ENCODE measurements around the gene VILL.
"Not testable (repeated sequence)": the region's sequence is repeated elsewhere in the genome, so short reads cannot be mapped to it uniquely, and the experiment has no call there.

VILL gene

DNA sequence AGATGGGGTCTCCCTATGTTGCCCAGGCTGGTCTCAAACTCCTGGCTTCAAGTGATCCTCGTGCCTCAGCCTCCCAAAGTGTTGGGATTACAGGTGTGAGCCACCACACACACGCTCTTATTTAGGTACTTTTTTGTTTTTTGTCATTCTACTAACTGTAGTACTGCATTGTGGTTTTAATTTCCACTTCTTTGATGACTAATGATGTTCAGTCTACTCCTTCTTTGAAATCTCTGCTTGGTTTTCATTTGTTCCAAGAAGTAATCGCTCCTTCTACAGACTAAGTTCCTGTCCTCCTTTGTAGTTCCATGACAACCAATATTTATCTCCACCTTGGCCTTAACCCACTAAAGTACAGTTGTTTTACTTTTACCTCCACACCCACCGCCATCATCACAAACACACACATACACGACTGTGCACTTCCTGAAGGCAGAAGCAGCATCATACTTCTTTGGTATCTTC lies 47.9 kb downstream of the VILL start:
- H3K4me1 Mint-ChIP-seq, result peaks cover 34% of the 10 kb centered on the region
- peak overlapping the region; percentile 89 to 95 for H3K27ac Mint-ChIP-seq
- ATAC-seq, result peak; percentile 71

DNA sequence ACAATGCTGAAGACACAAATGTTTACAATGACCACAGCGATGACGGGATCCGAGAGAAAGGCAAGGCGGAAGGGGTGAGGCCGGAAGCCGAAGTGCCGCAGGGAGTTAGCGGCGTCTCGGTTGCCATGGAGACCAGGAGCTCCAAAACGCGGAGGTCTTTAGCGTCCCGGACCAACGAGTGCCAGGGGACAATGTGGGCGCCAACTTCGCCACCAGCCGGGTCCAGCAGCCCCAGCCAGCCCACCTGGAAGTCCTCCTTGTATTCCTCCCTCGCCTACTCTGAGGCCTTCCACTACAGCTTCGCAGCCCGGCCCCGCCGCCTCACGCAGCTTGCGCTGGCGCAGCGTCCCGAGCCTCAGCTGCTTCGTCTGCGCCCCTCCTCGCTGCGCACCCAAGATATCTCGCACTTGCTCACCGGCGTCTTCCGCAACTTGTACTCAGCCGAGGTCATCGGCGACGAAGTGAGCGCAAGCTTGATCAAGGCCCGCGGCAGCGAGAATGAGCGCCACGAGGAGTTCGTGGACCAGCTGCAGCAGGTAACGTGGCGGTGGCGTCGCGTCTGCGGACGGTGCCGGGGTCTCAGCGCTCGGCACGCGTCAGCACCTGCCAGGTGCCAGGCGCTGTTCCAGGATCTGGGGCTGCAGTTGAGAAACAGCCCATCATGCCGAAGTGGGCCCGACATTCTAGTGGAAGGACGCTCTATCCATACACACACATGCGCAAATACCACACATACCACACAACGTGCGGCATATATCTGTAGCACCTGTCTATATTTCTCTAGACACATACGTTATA lies 48.7 kb downstream of the VILL start, which contains the start of gene DLEC1:
Gene DLEC1 (plus strand): TSS at position 108 of the 798 bp plus-strand sequence. CDS start 18 bp downstream, at position 126.
- DNase-seq (peak; percentile 77 to 89), ATAC-seq (peak; percentile 88)
- Mint-ChIP-seq H3K27ac (peak within 1 kb of the TSS; percentile 89 to 95), H3K9me3 (peaks cover 12 to 15% of the 10 kb centered on the region in 2 donors), H3K4me3 (peak within 1 kb of the TSS; percentile 58 to 64), H3K27me3 (peaks cover 7% of the 10 kb centered on the region), H3K4me1 (peaks cover 34% of the 10 kb centered on the region)

More for the DNA sequence above, 47.9 kb downstream of the VILL start:
- H3K27me3 Mint-ChIP-seq, result peaks cover 11% of the 10 kb centered on the region
- peak overlapping the region; percentile 58 to 64 for H3K4me3 Mint-ChIP-seq
- DNase-seq, result peak in 1 of 2 donors; percentile 41
- H3K9me3 Mint-ChIP-seq, result peaks cover 12 to 15% of the 10 kb centered on the region in 2 donors

DNA sequence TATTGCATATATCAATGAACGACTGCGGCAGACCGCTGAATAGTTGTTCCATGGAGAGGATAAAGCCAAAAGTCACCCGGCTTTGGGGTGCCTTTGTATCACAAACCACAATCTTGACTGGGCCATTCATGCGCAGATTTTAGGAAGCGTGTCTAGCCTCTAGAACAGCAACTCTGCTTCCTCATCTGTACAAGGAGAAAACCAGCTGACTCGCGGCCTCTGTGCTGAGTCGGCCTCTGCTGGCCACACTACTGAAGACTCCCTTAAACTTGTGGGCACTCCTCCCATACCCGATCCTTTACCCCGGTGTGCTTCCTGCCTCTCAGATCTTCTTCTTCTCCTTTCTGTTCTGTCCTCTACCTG lies 49.3 kb downstream of the VILL start:
- H3K27ac Mint-ChIP-seq, result no peak overlapping the region
- H3K27me3 Mint-ChIP-seq, result peaks cover 7% of the 10 kb centered on the region
- peaks cover 12 to 15% of the 10 kb centered on the region in 2 donors for H3K9me3 Mint-ChIP-seq
- H3K4me1 Mint-ChIP-seq, result peaks cover 34% of the 10 kb centered on the region
- peak; percentile 44 for ATAC-seq
- peak in 1 of 2 donors; percentile 31 for DNase-seq
- peak overlapping the region; percentile 58 to 64 for H3K4me3 Mint-ChIP-seq

DNA sequence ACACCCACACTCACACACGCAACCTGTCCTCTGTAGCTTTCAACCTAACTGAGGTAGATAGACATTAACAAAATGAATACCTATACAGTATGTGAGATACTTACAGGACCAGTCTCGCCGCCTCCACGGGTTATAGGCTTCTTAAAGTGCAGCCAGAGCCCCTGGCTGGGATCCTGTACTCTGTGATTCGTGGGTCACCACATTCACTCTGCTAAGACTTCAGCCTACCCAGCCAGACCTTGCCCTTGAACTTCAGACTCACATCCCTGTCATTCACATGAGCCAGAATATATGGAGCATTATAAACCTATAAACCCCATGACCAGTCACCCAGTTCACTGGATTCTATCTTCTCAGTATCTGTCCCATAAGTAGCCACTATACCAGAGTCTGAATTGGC lies 49.8 kb downstream of the VILL start:
- H3K9me3 Mint-ChIP-seq, result peaks cover 12 to 15% of the 10 kb centered on the region in 2 donors
- H3K27ac Mint-ChIP-seq, result no peak overlapping the region
- peaks cover 34% of the 10 kb centered on the region for H3K4me1 Mint-ChIP-seq
- H3K27me3 Mint-ChIP-seq, result peaks cover 7% of the 10 kb centered on the region
- H3K4me3 Mint-ChIP-seq, result peak overlapping the region; percentile 58 to 64
- ATAC-seq (no peak), DNase-seq (no peak)

DNA sequence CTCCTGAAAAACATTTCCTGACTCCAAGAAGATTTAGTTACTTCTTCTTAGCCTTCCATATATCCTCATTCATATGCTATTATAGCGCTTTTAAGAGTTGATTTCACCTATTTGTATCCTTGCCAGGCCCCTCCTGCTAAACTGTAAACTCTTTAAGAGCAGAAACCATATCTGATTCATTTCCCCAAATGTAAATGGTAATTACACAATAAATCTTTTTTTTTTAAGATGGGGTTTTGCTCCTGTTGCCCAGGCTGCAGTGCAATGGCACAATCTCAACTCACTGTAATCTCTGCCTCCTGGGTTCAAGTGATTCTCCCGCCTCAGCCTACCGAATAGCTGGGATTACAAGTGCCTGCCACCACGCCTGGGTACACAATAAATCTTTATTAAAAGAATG lies 52.9 kb downstream of the VILL start:
- Mint-ChIP-seq H3K9me3 (peaks cover 4 to 5% of the 10 kb centered on the region in 2 donors), H3K4me3 (no peak overlapping the region), H3K4me1 (peaks cover 21% of the 10 kb centered on the region)

DNA sequence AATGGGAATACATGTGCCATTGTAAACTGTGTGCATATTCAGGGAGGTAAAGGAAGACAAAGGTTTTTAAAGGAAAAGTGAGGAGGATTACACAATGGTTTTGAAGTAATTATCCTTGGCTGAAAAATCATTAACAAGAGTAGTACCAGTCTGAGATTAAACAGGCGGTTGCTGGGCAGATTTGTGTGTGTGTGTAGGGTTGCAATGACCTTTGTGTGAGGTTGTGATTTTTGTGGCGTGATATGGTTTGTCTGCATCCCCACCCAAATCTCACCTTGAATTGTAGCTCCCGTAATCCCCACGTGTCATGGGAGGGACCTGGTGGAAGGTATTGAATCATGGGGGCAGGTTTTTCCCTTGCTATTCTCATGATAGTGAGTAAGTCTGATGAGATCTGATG lies 55.4 kb downstream of the VILL start:
- H3K9me3 Mint-ChIP-seq, result no peaks in the 10 kb centered on the region
- DNase-seq, result no peak
- no peaks in the 10 kb centered on the region for H3K27me3 Mint-ChIP-seq
- H3K4me3 Mint-ChIP-seq, result no peak overlapping the region
- no peak overlapping the region for H3K27ac Mint-ChIP-seq
- no peaks in the 10 kb centered on the region for H3K4me1 Mint-ChIP-seq
- ATAC-seq, result no peak

More for the DNA sequence above, 52.9 kb downstream of the VILL start:
- ATAC-seq (no peak), DNase-seq (no peak)
- H3K27ac Mint-ChIP-seq, result no peak overlapping the region
- H3K27me3 Mint-ChIP-seq, result no peaks in the 10 kb centered on the region

DNA sequence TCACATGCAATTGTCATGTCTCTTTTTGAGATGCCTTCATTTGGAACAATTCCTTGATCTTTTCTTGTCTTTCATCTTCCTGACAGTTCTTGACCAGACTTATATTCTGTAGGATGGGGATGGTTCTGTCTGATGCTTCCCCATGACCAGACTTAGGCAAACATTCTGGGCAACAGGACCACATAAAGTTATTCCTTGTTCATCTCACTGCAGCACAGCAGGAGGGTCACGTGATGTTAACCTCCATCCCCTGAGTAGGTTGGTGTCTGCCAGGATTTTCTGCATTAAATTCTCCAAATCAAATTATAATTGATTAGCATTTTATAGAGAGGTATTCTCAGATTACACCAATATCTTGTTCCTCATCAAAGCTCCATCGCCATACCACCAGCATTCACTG lies 56.2 kb downstream of the VILL start:
- no peak overlapping the region for H3K27ac Mint-ChIP-seq
- H3K27me3 Mint-ChIP-seq, result no peaks in the 10 kb centered on the region
- no peak for DNase-seq
- no peak for ATAC-seq
- H3K9me3 Mint-ChIP-seq, result no peaks in the 10 kb centered on the region
- no peak overlapping the region for H3K4me3 Mint-ChIP-seq
- no peaks in the 10 kb centered on the region for H3K4me1 Mint-ChIP-seq

DNA sequence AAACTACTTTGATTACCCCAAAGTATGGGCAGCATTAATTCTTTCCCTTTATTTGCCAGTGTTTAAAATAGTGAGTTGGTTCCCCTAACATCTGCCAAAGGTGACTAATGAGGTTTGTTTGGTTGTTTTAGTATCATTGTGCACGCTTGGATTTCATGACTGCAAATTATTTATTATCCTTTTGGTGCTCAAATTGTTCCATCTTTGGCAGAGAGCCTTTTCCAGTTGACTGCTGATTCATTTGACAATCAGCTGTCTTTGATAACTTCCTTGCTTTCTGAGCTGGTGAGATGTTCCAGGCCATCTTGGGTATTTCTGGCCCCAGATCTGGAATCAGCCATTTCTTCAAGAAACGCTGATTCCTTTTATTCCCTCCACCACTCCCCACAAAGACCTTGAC lies 57.3 kb downstream of the VILL start:
- Mint-ChIP-seq H3K27me3 (no peaks in the 10 kb centered on the region), H3K9me3 (no peaks in the 10 kb centered on the region), H3K4me1 (no peaks in the 10 kb centered on the region), H3K4me3 (no peak overlapping the region), H3K27ac (no peak overlapping the region)
- DNase-seq (no peak), ATAC-seq (no peak)

DNA sequence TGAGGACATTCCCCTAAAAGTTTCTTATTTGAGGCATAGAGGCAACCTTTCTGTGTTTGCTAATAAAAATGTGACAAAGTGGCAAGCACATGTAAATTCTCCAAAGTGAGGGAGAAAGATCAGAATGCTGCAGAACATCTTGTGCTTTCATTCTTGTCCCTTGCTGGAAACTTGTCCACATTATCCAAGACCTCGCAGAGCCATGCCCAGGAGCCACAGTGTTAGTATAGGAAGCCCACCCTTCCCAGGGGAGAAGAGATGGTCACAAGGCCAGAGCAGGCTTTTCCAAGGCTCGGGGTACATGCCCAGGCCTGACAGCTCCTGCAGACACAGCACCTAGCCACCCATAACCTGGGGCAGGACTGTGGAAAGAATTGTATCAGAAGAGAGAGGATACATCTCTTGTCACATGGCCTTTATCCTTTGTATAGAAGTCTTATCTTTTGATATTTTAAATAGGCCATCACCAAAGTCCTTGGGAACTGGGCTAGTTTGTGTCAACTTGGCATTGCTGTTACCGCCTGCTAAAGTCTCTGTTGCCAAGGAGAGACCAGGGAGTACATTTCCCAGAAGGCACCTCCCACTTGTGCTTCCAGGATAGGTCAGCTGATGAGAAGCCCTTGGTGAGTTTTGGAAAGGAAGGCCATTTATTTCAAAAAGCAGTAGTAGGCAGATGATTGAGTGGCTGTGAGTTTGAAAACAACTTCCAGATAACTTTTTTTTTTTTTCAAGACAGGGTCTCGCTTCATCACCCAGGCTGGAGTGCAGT lies 59.0 kb downstream of the VILL start:
- H3K4me1 Mint-ChIP-seq, result peaks cover under 1% of the 10 kb centered on the region
- H3K27me3 Mint-ChIP-seq, result no peaks in the 10 kb centered on the region
- H3K27ac Mint-ChIP-seq, result peak overlapping the region in 1 of 2 donors; percentile 24
- DNase-seq (no peak), ATAC-seq (no peak)
- H3K4me3 Mint-ChIP-seq, result no peak overlapping the region
- no peaks in the 10 kb centered on the region for H3K9me3 Mint-ChIP-seq

DNA sequence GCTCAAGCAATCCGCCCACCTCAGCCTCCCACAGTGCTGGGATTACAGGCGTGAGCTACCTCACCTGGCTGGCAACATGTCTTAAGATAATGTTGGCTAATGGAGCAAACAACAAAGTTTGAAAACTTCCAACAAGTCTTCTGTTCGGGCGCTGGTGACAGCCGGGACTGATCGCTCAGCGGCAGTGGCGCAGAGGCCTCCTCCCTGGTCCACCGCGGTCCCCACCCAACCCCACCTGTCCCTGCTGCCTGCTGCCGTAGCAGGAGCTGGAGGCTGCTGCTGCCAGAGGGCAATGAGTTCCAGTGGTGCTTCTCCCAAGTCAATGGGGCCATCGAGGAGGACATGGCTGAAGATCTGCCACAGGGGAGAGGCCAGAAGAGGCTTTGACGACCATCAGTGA lies 60.5 kb downstream of the VILL start:
- Mint-ChIP-seq H3K4me1 (peaks cover 8% of the 10 kb centered on the region), H3K27ac (no peak overlapping the region), H3K9me3 (no peaks in the 10 kb centered on the region), H3K4me3 (no peak overlapping the region), H3K27me3 (no peaks in the 10 kb centered on the region)
- DNase-seq (no peak), ATAC-seq (no peak)

DNA sequence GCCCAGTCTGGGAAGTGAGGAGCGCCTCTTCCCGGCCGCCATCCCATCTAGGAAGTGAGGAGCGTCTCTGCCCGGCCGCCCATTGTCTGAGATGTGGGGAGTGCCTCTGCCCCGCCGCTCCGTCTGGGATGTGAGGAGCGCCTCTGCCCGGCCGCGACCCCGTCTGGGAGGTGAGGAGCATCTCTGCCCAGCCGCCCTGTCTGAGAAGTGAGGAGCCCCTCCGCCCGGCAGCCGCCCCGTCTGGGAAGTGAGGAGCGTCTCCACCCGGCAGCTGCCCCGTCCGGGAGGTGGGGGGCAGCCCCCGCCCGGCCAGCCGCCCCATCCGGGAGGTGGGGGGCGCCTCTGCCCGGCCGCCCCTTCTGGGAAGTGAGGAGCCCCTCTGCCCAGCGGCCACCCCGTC lies 62.7 kb downstream of the VILL start:
- ATAC-seq, H3K27me3 Mint-ChIP-seq, DNase-seq, H3K9me3 Mint-ChIP-seq, H3K4me1 Mint-ChIP-seq, H3K27ac Mint-ChIP-seq, H3K4me3 Mint-ChIP-seq: not testable (repeated sequence)

DNA sequence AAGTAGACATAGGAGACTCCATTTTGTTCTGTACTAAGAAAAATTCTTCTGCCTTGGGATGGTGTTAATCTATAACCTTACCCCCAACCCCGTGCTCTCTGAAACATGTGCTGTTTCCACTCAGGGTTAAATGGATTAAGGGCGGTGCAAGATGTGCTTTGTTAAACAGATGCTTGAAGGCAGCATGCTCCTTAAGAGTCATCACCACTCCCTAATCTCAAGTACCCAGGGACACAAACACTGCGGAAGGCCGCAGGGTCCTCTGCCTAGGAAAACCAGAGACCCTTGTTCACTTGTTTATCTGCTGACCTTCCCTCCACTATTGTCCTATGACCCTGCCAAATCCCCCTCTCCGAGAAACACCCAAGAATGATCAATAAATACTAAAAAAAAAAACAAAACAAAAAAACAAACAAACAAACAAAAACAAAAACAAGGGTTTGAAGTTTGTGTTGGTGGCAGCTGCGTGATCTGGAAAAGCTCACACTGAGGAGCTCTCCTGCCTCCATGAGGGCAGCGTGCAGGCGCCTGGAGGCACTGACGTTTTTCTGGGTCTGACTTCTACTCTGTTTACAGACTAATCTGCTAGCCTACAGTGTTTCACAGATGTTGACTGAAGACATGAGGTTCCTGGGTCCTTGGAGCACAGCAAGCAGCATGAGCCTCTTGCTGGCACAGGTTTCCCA lies 63.4 kb downstream of the VILL start:
- not testable (repeated sequence) for H3K9me3 Mint-ChIP-seq

DNA sequence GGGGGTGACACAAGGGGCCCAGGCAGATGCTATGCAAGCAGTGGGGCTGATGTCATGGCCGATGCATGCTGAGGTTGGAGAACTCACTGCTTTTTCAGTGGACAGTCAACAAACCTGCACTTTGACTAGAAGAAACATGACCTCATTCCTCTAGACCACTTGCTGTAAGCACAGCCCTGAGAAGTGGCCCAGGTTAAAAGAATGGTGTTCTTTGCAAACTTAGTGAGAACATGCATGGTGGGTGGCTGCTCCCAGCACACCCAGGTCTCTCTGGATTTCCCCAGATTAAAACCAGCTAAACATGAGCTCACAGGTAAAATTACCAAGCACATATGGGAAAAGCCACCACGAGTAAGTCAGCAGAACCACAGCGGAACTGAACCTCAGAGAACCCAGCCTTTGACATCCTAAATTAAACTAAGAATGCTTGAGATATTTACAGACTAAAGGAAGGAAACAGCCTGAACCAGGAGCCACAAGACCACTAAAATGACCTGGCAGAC lies 64.0 kb downstream of the VILL start:
- Mint-ChIP-seq H3K9me3 (no peaks in the 10 kb centered on the region), H3K4me1 (peaks cover 8% of the 10 kb centered on the region), H3K4me3 (no peak overlapping the region), H3K27me3 (no peaks in the 10 kb centered on the region), H3K27ac (peak overlapping the region in 1 of 2 donors; percentile 0)
- peak; percentile 87 for ATAC-seq
- no peak for DNase-seq

More for the DNA sequence above, 63.4 kb downstream of the VILL start:
- not testable (repeated sequence) for H3K4me1 Mint-ChIP-seq, H3K27me3 Mint-ChIP-seq, ATAC-seq, DNase-seq, H3K27ac Mint-ChIP-seq, H3K4me3 Mint-ChIP-seq
